HG03095 (cell line): ENCODE measurements around the gene ATG9B.

Experiments used
- ATAC-seq: cut with Tn5 transposase; IDR thresholded peaks from one replicate; pipeline ENCODE4 v1.9.1; 2021; ENCODE audit warnings: moderate library complexity; ENCODE audit not compliant: unreplicated experiment

The ATG9B gene

DNA sequence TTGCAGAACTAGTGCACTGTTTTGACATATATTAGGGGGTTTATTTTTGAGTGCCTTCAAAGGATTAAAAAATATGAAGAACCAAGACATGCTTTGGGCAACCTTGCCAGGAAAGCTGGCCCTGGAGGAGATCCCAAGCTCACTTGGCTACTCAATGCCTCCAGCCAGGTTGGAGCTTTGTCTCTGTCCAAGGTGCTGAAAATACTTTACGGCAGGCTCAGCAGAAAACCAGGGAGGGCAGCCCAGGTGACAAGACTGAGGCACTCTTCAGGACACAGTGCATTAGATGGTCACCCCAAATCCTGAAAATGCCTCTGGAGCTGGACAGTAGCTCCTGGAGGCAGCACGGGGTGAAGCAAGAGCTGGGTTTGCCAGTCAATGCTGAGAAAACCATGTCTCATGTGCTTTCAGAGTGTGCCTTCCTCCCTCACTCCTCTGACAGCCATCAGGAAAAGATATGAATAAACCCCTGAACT, 40.4 kb downstream of the ATG9B start:
- ATAC-seq: no peak

DNA sequence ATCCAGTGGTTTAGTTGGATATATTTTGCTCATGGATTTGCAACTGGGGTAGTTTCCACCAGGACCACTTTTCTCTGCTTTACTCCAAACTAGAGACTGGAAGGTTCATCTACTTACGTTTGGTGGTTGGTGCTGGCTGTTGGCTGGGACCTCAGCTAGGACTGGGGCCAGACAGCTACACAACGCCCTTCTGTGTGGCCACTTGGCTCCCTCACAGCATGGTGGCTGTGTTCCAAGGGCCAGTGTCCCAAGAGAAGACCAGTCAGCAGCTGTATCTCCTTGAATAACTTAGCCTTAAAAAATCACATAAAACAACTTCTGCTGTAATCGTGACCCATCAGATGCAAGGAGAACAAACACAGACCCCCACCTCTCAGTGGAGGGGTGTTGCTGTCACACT, 41.9 kb downstream of the ATG9B start:
- ATAC-seq: no peak

DNA sequence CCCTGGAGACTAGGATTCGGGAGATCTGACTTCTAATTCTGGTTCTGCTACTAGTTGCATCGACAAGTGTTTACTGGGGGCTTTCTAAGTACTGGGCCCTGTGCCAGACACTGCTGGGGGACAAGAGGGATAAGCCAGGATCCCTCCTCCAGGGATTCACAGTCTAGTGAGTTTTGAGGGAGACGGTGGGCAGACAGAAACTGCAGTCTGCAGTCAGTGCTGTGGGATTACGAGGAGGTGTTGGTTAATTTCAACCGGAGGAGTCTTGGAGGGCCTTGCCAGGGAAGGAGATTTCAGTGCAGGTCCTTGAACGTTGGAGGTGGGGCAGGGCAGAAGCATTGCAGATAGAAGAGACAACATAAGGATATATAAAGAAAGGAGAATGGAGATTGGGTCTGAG, 42.6 kb downstream of the ATG9B start:
- ATAC-seq: no peak

DNA sequence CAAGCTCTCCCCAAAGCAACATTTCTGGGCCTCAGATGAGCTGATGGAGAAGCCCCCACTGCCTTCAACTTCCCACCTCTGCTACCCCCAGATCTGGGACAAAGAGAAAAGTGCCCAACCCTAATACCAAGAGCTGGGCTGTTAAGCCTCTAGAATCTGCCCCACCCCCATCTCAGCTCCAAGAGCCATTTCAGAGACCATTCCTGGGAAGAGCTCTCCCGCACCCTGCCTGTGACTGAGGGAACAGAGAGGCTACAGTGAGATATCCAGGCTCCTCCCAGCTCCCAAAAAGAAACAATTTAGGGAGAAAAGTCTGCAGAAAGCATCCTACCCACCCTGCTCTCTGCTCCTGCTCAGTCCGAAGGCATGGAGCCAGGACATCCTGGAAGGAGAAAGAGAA, 43.6 kb downstream of the ATG9B start:
- no peak for ATAC-seq

DNA sequence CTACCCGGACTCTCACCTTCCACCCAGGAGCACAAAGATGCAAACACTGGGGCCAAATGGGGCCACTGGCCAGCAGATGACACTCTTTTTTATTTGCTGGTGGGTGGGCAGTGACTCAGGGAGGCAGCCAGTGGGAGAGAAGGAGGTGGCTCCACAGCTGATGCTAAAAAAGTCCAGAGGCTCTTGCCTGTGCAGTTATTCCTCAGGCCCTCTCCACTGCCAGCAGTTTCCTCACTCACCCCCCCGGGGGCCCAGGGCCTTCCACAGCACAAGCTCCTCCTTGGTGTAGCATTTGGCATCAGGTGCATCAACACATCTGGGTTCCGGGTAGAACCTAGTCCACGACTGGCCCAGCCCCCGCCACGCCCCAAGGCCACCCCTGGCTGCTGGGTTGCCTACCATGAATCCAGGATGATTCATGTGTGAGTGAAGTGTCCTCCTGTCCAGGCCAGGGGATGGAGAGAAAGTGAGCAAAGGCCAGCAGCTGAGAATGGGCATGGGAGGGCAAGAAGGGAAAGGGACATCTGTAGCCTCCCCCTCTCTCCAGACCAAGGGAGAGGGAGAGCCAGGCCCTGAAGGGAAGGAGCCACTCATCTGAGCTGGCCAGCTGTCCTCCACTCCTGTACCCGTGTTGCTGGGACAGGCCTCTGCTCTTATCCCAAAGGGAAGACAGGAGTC, 44.4 kb downstream of the ATG9B start:
- ATAC-seq: no peak

DNA sequence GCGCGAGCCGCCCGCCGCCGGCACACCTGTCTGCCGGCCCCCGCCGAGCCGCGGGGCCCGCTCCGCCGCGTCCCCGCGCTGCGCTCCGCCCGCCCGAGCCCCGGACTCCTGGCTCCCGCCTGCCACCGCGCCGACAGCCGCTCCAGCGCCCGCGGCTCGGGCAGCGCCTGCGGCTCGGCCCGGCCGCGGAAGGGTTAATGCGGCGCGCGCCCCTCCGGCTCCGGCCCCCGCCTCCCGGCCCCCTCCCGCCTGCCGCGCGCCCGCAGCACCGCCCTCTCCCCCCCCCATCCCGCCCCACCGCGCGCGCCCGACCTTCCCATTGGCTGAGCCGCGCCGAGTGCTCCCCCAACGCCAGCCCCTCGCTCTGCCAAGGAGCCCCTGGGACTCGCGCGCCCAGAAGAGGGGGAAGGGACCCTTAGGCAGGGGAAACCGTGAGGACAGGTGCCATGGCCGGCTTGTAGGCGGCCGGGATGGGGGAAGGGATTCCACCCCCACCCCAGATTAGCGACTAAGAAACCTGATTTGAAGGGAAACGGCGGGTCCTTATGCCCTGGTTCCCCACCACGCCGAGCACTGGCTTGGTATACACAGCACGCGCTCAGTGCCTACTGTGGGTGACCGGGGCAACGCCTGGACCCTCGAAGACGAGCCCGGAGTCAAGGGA, 46.0 kb downstream of the ATG9B start, which contains the start of gene KCNH2:
TSS of gene KCNH2 (minus strand) at position 196 of the 664 bp plus-strand sequence. CDS start 408 bp downstream, outside the sequence.
- ATAC-seq: no peak

DNA sequence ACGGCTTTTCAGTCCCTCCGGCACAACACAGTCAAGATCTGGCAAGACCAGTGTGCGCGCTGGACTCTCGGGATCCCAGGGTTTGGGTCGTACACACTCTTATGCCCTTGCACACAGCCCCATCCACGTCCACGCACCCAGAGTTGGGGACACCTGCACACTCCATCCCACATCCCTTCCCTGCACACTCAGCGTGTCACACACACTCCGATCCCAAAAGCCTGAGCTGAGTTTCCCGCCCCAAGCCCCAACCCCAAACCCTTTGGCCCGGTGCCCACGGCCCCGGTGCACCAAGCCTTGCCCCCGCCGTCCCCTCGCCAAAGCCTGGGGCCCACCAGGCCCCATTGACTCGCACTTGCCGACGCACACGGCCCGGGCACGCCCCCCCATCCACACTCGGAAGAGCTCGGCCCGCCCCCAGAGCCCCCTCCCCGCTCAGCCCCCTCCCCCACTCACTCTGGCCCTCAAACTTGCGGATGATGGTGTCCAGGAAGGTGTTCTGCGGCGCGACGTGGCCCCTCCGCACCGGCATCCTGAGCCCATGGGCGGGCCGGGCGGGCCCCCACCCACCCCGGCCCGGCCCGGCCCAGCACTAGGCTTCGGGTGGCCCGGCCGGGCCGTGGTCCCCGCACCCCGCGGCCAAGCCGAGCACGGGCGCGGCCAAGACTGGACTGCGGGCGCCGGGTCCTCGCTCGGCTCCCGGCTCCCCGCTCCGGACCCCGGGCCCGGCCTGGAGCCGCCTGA, 46.7 kb downstream of the ATG9B start:
- no peak for ATAC-seq

DNA sequence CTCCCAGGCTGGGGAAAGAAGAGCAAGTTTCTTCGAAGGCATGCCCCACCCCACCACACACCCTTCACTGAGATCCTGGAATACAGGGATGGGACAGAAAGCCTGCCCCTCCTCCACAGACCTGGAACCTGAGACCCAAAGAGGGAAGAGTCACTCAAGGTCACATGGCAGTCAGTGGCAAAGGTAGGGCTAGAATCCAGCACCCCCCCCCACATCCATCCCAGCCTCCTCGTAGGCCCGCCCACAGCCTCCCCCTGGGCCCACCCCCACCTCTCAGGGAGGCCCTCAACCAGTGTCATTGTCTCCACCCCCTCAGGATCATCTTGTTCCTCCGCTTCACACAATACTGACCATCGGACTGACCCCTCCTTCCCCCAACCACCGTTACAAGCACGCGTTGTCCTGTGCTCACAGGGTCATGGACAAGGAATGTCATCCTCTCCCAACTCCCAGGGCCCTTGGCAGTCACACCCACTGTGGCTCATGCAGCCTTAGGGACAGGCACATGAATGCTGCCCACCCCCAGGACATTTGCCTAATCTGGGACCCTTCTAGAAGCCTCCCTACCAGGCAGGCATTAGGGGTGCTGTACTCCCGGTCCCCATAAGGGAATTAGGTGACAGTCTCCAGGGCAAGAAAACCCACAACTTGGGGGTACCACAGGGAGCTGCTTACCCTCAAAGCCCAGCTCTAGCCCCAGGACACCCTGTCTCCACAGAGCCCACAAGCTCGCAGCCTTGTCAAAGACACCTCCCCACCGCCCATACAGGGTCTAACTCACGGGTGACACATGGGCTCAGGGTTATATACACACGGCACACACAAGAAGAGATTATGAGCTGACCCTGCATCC, 47.5 kb downstream of the ATG9B start:
- ATAC-seq: no peak

DNA sequence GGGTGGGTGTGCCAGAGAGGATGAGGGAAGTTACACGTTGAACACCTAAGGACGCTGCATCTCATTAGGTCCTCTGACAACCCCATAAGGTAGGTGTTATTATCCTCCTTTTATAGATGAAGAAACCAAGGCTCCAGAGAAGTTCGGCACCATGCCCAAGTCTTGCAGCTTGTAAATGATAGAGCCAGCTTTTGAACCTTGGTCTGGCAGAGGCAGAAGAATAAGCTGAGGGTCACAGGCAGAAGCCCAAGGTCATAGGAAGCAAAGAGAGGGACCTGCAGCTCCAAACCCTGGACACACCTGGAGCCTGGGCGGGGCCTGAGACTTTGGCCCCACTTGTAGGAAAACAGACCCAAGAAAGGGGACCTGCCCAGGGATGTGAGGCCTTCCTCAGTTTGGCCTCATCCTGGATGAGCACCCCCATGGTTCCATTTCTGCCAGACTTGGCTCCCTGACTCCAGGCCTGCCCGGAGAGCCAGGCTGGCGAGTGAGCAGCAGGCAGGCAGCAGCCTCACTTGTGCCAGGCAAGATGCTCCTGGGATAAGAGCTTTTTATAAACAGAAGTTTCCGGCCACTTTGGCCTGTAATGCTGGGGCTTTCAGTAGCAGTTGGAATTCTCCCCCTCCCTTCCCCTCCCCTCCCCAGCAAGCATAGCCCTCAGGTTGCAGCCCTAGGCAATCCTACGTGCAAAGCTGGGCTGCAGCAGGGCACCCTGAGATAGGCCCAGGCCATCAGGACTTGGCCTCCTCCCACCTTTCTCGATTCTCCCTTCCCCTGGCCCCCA, 48.6 kb downstream of the ATG9B start:
- no peak for ATAC-seq

DNA sequence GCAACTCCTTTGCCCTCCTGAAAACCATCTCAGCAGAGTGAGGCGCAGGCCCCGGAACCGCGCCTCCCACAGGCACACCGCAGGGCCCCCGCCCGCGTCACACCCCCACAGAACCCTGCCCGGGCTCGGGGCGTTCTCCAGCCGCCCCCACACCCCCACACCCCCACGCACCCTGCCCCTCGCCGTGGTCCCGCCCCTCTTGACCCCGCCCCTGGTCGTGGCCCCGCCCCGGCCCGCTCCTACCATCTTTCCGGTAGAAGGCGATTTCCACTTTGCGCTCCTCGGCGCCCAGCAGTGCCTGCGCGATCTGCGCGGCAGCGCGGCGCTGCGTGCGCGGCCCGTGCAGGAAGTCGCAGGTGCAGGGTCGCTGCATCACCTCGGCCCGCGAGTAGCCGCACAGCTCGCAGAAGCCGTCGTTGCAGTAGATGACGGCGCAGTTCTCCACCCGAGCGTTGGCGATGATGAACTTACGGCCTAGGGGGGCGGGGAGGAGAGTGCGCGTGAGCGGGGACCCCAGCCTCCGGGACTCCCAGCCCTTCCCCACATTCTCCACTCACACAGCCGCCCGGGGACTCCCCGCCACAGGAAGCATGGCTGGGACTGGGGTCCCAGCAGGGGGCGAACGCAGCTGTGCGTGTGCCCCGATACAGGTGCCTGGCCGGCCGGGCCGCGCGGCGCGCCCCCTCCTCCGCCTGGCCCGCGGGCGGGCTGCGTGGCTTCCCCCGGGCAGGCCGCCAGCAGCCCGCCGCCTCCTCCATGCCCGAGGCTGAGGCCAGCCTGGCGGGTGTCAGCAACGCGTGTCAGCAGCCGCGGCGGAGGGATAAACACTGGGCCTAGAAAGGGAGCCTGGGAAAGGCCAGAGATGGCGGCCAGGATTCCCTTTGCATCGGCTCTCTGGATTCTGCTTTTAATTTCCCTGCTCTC, 49.6 kb downstream of the ATG9B start:
- ATAC-seq: peak; percentile 51

DNA sequence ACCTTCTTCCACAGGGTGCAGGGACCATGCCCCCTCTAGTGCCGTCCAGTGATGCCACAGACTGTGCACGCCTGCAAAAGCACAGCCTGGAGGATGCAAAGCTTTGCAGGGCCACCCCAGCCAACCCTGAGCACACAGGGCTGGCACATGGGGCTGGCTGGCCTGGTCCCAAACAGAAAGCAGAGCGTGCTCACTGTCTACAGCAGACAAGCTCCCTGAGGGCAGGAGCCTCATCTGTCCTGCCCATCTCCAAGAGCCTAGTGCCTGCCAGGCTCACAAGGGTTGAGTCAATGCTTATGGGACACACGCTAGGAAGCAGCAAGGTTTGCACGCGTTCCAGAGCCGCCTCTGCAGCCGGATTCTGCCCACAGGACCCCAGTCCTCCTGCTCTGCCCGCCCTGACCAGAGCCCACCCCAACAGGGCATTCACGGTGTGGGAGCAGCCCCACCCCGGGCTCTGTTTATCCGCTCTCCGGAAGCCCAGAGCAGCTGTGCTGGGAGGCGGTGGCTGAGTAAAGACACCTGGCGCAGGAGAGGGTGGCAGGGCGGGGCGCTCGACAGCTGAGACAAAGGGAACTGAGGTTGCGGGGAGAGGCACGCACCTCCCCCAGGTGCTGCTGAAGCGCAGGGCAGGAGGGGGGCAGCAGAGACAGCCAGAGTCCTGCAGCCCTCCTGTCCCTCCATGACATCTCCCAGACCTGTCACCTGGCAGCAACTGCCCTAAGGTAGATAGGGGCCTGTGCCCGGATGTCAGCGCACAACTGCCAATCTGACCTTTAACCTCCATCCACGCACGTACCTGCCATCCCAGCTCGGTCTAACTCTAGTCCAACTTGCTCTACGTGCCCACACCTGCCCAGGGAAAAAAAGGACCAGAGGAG, 50.5 kb downstream of the ATG9B start:
- no peak for ATAC-seq

DNA sequence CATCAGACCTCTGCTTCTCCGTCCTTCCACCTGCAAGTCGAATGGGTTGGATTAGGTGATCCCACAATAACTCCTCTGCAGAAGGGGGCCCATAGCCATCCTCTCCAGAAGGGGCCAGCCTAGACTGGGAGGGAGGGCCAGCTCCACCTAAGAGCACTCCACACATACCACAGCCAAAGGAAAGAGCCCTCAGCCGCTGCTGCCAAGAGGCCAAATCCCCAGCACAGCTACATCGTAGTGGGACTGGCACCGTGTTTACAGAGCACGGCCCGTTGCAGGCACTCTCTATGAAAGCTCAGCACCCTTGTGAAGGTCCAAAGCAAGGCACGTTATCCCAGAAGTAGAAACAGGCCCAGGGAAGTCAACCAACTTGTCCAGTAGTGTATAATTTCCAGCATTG, 51.6 kb downstream of the ATG9B start:
- no peak for ATAC-seq

DNA sequence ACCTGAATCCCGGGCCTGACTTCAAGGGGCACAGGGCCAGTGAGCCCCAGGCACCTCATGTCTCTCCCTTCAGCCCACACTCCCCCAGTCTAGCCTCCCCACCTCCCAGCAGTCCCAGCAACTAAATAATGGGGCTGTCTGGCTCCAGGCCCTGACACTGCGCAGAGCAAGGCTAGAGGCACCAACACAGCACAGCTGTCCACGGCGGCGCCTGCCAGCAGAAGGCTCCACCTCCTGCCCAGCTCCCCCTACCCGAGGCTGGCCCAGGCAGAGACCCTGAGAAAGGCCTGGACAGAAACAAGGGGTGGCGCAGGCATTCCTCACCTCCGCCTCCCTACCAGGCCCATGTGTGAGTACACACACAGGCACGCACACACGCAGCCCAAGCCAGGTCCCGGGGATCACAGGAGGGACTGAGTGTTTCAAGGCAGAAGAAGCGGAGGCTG, 52.2 kb downstream of the ATG9B start:
- no peak for ATAC-seq

DNA sequence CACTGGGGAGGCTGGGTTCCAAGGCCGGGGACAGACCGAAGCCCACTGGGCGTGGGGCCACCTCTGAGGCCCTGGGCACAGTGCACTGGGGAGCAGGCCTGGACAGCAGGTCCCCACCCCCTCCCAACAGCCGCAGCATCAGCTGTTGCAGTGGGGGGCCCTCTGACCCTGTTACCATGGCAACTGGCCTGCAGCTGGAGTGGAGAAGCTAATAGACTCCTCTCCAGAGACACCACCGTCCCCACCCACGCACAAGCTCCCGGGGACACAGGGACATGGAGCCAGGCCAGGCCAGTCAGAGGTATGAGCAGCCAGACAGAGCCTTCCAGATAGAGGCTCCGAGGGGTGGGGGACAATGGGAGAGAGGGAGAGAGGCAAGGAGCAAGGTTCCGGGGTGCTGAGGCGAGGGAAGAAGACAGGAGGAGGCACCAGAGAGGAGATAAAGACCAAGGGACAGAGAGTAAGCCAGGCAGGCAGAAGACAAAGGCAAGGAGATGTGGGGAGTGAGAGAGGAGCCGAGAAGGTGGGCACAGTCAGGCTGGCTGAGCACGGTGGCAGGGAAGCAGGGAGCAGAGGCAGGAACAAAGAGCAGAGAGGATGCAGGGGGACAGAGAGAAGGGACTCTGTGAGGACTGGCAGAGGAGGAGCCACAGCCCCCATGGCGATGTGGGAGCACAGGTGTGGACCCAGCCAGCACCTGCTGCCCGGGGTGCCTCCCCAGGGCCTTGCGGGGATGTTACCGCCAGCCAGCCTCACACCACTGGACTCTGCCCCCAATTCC, 52.9 kb downstream of the ATG9B start:
- no peak for ATAC-seq

DNA sequence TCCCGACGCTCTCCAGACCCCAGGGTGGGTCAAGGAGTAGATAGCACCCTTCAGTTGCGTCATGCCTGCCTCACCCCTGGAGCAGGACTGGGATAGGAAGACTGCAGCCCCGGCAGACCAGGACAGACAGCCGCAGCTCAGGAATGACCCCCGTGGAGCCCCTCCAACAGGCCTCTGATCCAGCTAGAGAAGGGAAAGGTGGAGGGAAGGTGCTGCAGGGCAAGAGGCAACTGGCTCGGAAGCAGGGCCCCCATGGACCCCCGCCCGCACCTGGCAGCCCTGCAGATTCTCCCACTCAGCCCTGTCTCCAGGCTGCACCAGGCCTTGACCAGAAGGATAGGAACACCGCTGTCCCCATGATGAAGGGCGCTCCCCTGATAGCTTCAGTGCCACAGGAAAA, 53.9 kb downstream of the ATG9B start:
- no peak for ATAC-seq

DNA sequence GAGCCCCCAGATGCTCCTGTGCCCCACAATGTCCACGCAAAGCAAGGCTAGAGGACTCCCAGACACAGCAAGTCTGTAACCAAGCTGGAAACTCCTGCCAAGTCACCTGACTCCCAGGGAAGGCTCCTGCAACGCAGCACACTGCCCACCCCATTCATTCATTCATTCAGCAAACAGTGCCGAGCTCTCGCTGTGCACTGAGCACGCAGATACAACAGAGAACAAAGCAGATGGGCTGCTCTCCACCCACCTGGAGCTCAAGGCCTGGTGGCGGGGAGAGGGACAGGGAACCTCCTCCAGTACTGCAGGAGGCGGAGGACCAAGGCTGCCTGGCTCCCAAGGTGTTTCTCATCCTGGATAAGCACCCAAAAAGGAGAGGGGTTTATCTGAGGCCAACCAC, 54.8 kb downstream of the ATG9B start:
- no peak for ATAC-seq

DNA sequence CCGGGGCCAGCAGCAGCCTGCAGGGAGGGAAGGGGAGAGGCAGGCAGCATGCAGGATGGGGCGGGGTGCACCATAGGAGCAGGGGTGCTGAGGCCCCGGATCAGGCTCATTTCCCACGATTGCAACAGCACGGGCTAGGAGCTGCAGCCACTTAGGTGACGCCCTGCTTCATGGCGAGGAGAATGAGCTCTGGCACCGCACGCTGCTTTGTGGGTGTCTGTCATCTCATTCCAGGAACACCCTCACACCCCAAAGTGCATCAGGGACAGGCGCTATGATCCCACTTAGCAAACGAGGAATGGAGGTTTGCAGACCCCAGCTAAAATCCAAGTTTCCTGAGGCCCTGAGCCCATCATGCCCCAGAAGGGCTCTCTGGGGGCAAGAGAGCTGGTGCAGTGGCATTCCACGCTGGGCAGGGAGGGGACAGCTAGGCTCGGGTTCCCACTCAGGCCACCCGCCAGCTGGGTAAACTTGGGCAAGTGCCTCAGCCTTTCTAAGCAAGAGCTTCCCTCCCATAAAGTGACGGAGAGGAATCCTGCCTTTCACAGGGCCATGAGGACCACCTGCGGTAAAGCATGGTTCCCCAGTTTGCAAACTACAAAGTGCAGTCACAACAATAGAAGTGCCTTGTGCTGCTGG, 55.4 kb downstream of the ATG9B start:
- ATAC-seq: no peak
